Fibroblast of pulmonary artery (primary cell): ENCODE results near the gene TGM3.

Experiments
- DNase-seq: peaks from one replicate; pipeline ENCODE4 v3.0.0-alpha.2; 2010; ENCODE audit warnings: low read depth
- H3K4me3 ChIP-seq: replicated peaks from 2 replicates; pipeline ENCODE4 v1.5.1; 2011; ENCODE audit warnings: low read depth, mild to moderate bottlenecking, control low read depth, low read length, moderate library complexity
- TF ChIP-seq, protein P1 (sequence below): IDR thresholded peaks from 2 replicates; pipeline ENCODE4 v1.5.1; 2011; ENCODE audit warnings: mild to moderate bottlenecking, control low read depth, low read length, inconsistent platforms; ENCODE audit errors: missing control alignments

Gene TGM3

DNA sequence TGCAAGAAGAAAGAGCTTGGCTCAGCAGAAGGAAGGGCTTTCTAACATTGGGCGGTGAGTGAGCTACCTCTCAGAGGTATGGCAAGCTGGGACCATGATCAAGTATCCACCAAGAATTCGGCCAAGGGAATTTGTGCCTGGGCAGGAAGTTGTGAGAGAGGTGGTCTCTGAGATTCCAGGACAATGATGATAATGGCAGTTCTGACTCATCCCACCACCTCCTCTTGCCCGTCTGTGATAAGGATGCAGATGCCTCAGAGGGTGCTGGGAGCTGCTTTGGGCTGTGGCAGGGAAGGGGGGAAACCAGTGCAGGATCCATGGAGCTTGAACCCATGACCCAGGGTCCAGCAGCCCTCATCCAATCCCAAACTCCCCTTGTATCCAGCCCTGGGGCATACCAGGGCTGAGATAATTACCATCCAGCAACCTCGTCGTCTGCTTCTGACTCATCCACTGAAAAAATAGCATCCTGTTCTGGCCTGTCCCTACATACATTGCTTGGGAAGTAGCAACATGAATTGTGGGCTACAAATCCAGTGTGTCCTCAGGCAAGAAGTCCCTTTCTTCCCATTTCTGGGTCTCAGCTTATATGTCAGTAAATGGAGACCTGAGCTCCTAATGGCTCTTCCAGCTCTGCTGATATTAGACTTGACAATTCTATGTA, 90.8 kb downstream of the TGM3 start:
- H3K4me3 ChIP-seq: no peak overlapping the region
- TF ChIP-seq, protein P1, sequence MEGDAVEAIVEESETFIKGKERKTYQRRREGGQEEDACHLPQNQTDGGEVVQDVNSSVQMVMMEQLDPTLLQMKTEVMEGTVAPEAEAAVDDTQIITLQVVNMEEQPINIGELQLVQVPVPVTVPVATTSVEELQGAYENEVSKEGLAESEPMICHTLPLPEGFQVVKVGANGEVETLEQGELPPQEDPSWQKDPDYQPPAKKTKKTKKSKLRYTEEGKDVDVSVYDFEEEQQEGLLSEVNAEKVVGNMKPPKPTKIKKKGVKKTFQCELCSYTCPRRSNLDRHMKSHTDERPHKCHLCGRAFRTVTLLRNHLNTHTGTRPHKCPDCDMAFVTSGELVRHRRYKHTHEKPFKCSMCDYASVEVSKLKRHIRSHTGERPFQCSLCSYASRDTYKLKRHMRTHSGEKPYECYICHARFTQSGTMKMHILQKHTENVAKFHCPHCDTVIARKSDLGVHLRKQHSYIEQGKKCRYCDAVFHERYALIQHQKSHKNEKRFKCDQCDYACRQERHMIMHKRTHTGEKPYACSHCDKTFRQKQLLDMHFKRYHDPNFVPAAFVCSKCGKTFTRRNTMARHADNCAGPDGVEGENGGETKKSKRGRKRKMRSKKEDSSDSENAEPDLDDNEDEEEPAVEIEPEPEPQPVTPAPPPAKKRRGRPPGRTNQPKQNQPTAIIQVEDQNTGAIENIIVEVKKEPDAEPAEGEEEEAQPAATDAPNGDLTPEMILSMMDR: no peak
- DNase-seq: peak; percentile 25

DNA sequence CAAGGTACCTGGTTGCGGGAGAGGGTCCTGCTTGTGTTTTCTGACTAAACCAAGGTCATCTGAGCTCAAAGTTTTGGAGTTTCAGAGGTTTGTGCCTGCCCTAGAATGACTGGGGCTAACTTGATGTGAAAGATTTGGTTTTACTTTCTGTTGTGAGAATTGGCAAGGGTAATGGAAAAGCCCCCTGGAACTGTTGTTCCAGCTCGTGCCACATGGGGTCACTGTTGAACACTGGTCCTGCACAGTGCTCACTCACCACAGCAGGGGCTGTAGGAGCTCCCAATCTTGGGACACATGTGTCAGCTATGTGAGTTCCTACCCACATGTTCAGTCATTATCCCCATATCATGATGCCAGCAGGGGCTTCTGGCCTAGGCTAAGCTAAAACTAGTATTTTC, 91.4 kb downstream of the TGM3 start:
- TF ChIP-seq, protein P1: peak; percentile 50
- peak; percentile 33 for DNase-seq

DNA sequence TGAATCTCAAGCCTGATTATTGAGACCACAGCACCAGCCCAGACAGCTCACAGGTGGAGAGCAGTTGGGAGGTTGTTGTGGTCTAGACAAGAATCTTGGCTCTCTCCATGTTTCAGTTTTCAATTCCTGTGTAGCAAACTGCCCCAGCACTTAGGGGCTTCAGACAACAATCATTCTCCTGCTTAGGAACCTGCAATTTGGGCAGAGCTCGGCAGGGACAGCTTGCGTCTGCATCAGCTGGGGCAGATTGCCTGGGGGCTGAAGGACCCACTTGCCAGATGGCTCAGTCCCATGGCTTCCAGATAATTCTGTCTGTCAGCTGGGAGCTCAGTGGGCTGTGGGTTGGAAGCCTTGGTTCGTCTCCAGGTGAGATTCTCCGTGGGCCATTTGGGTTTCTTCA, 91.8 kb downstream of the TGM3 start:
- no peak overlapping the region for H3K4me3 ChIP-seq
- TF ChIP-seq, protein P1: no peak
- no peak for DNase-seq

More for the DNA sequence above, 91.4 kb downstream of the TGM3 start:
- H3K4me3 ChIP-seq: no peak overlapping the region
